KOPT-K1 (cell line): Measurements from ENCODE around the gene SMAP1.
"Not testable (repeated sequence)": the region's sequence is repeated elsewhere in the genome, so short reads cannot be mapped to it uniquely, and the experiment has no call there.

Experiments used
- H3K27ac ChIP-seq: fragments of 200-600 bp; sonication (generic); 2 replicates; pipeline ENCODE4 v1.5.1; 2016; ENCODE audit warnings: antibody characterized with exemption, mild to moderate bottlenecking, low read depth, low read length; ENCODE audit not compliant: poor library complexity, severe bottlenecking
- H3K36me3 ChIP-seq: fragments of 200-600 bp; sonication (generic); 2 replicates; pipeline ENCODE4 v1.5.1; 2017; ENCODE audit warnings: antibody characterized with exemption, mild to moderate bottlenecking, low read length, moderate library complexity; ENCODE audit not compliant: insufficient read depth
- H3K9me3 ChIP-seq: fragments of 200-600 bp; sonication (generic); 2 replicates; pipeline ENCODE4 v1.5.1; 2017; ENCODE audit warnings: antibody characterized with exemption, low read length, mild to moderate bottlenecking; ENCODE audit not compliant: insufficient read depth, poor library complexity, severe bottlenecking

Gene SMAP1

GRCh38 chr6:70753870-70754380 is 86.2 kb downstream of the SMAP1 start:
- Histone ChIP-seq H3K36me3 (peaks cover 14% of the 10 kb centered on the region), H3K9me3 (peaks cover 5% of the 10 kb centered on the region), H3K27ac (no peak overlapping the region)

- H3K9me3 ChIP-seq: peaks cover 5% of the 10 kb centered on the region
- no peak overlapping the region for H3K27ac ChIP-seq
- H3K36me3 ChIP-seq: peaks cover 14% of the 10 kb centered on the region
Observed at GRCh38 chr6:70758883-70759282, 91.2 kb downstream of the SMAP1 start.

GRCh38 chr6:70763754-70764510 is 96.2 kb downstream of the SMAP1 start:
- no peaks in the 10 kb centered on the region for H3K9me3 ChIP-seq
- H3K27ac ChIP-seq: no peak overlapping the region
- H3K36me3 ChIP-seq: no peaks in the 10 kb centered on the region

GRCh38 chr6:70764706-70765105 is 97.0 kb downstream of the SMAP1 start:
- Histone ChIP-seq H3K27ac (no peak overlapping the region), H3K36me3 (no peaks in the 10 kb centered on the region)

GRCh38 chr6:70771351-70771750 is 103.7 kb downstream of the SMAP1 start:
- H3K27ac ChIP-seq, H3K9me3 ChIP-seq, H3K36me3 ChIP-seq: not testable (repeated sequence)

More at GRCh38 chr6:70764706-70765105, 97.0 kb downstream of the SMAP1 start:
- H3K9me3 ChIP-seq: no peaks in the 10 kb centered on the region

GRCh38 chr6:70779934-70780333 is 112.3 kb downstream of the SMAP1 start:
- H3K9me3 ChIP-seq: peaks cover 18% of the 10 kb centered on the region
- no peak overlapping the region for H3K27ac ChIP-seq
- H3K36me3 ChIP-seq: no peaks in the 10 kb centered on the region; the same call in 1 of the 2 replicates

- no peak overlapping the region for H3K27ac ChIP-seq
- no peaks in the 10 kb centered on the region for H3K9me3 ChIP-seq
- no peaks in the 10 kb centered on the region for H3K36me3 ChIP-seq
Observed at GRCh38 chr6:70790483-70791224, 123.0 kb downstream of the SMAP1 start.

GRCh38 chr6:70797625-70798024 is 129.9 kb downstream of the SMAP1 start:
- H3K36me3 ChIP-seq: no peaks in the 10 kb centered on the region
- H3K9me3 ChIP-seq: no peaks in the 10 kb centered on the region
- no peak overlapping the region for H3K27ac ChIP-seq

- Histone ChIP-seq H3K36me3 (no peaks in the 10 kb centered on the region), H3K27ac (no peak overlapping the region), H3K9me3 (no peaks in the 10 kb centered on the region)
Observed at GRCh38 chr6:70806086-70806485, 138.4 kb downstream of the SMAP1 start.

- no peak overlapping the region for H3K27ac ChIP-seq
- H3K9me3 ChIP-seq: no peaks in the 10 kb centered on the region
- H3K36me3 ChIP-seq: peaks cover 5% of the 10 kb centered on the region; the same call in 1 of the 2 replicates
Observed at GRCh38 chr6:70811788-70812187, 144.1 kb downstream of the SMAP1 start.

- no peak overlapping the region for H3K27ac ChIP-seq
- no peaks in the 10 kb centered on the region for H3K9me3 ChIP-seq
- H3K36me3 ChIP-seq: peaks cover 5% of the 10 kb centered on the region; the same call in 1 of the 2 replicates
Observed at GRCh38 chr6:70813885-70814284, 146.2 kb downstream of the SMAP1 start.

- Histone ChIP-seq H3K36me3 (no peaks in the 10 kb centered on the region), H3K9me3 (peaks cover 8% of the 10 kb centered on the region)
Observed at GRCh38 chr6:70819646-70820045, 152.0 kb downstream of the SMAP1 start.

GRCh38 chr6:70820778-70821177 is 153.1 kb downstream of the SMAP1 start:
- Histone ChIP-seq H3K9me3 (peaks cover 8% of the 10 kb centered on the region), H3K36me3 (no peaks in the 10 kb centered on the region), H3K27ac (no peak overlapping the region)

More at GRCh38 chr6:70819646-70820045, 152.0 kb downstream of the SMAP1 start:
- H3K27ac ChIP-seq: no peak overlapping the region

GRCh38 chr6:70821751-70822150 is 154.1 kb downstream of the SMAP1 start:
- no peaks in the 10 kb centered on the region for H3K36me3 ChIP-seq
- no peak overlapping the region for H3K27ac ChIP-seq
- H3K9me3 ChIP-seq: peaks cover 8% of the 10 kb centered on the region

- Histone ChIP-seq H3K36me3 (no peaks in the 10 kb centered on the region), H3K27ac (no peak overlapping the region)
Observed at GRCh38 chr6:70823651-70824050, 156.0 kb downstream of the SMAP1 start.

More at GRCh38 chr6:70823651-70824050, 156.0 kb downstream of the SMAP1 start:
- peaks cover 8% of the 10 kb centered on the region for H3K9me3 ChIP-seq
